HG02642 (cell line): Measurements from ENCODE around the gene TTC17.

ENCODE experiments used
- ATAC-seq: cut with Tn5 transposase; IDR thresholded peaks from one replicate; pipeline ENCODE4 v1.9.1; 2021; ENCODE audit warnings: mild to moderate bottlenecking; ENCODE audit not compliant: unreplicated experiment, poor library complexity

The TTC17 gene

DNA sequence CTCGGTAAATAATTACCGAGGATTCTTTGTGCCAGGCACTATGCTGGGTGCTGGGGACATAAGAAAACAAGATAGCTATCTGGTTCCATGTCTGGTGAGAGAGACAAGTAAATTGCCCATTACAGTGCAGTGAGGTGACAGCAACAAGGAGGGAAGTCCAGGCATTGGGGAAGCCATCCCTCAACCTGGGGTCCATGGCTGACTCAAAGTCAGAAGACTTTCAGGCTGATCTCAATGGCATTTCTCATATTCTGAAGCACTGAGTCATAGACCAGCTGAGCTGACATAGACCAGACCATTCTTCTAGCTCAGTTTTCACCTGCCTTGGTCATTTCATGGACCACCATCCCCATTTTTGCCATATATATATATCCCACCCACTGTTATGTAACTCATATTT lies 158.8 kb downstream of the TTC17 start:
- no peak for ATAC-seq

DNA sequence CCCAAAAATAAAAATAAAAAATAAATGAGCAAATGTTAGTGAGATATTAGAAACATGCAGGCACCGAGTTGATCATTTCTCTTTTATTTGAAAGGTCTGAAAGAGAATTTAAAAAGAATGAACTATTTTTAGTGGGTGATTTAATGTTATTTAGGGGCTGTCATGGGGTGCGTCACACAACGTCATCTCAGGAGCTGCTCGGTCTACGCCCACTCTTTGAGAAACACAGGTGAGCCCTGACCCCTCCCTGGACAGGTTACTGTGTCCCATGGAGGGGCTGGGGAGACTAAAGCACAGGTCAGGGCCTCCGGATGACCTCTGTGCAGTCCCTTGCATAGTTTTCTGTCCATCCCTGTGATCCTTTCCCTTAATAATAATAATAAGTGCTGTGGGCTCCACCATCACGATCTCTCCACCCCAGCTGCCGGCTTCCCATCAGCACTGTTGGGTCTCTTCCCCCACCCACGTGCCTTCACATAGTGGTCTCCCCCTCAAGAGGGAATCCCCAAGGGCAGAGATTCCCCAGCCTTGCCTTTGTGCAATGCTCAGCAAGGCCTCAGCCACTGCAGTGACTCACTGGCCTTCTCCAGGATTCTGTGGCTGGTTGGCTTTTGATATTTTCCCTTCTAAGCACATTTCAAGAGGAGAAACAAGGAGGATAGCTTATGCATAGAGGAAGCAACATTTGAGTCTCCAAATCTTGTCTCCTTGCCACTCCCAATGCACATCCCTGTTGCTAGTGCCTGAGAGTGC lies 159.9 kb downstream of the TTC17 start:
- no peak for ATAC-seq

- ATAC-seq = no peak
Measured at GRCh38 chr11:43521471-43521870, 162.8 kb downstream of the TTC17 start.

GRCh38 chr11:43523632-43524031 lies 164.9 kb downstream of the TTC17 start:
- ATAC-seq = no peak

GRCh38 chr11:43532041-43532440 lies 173.3 kb downstream of the TTC17 start:
- ATAC-seq = no peak

DNA sequence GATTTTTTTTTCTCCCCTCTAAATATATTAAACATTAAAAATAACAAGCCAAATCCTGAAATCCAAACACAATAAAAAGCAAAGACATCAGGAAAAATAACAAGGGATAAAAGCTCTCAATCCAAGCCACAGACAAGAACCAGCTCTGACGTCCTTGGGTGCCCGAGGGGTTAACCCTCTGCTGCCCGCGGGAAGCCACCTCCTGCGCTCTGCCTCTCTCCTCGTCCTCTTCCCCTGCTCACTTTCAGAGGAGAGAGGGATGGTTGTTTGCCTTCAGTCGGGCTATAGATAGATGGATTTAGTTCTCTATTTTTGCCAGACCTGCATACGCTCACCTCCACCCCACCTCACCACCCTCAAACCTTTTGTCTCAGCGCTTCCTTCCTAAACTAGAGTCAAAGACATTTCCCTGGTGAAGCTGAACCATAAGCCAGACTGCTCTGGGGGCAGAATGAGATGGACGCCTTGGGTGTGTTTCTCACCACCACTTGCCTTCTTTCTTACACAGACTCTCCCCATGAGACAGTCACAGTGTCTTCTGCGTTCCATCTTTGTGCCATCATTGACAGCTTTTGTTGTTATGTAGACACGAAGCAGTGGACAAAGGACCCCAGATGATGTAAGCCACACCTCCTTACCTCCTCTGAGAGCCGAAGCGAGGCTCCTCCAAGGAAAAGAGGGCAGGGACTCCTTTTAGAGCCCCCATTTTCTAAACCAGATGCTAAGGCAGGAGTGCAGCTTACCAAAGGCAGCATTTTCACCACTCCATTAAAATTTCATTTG lies 179.3 kb downstream of the TTC17 start:
- ATAC-seq = no peak

- ATAC-seq = no peak
Measured at GRCh38 chr11:43541993-43542392, 183.3 kb downstream of the TTC17 start.

GRCh38 chr11:43542750-43543712 lies 184.3 kb downstream of the TTC17 start:
- ATAC-seq = no peak
